HG03108 (cell line): ENCODE measurements around the gene CCDC30.

Experiments
- ATAC-seq: cut with Tn5 transposase; IDR thresholded peaks from one replicate; pipeline ENCODE4 v1.9.1; 2021; ENCODE audit warnings: moderate library complexity; ENCODE audit not compliant: unreplicated experiment

The CCDC30 gene

GRCh38 chr1:42462828-42463763, at the start of gene CCDC30:
TSS of gene CCDC30 (plus strand) at chr1:42463286. CDS start at chr1:42480552, 17,266 bp downstream.
- peak; percentile 99 for ATAC-seq

- no peak for ATAC-seq
These were observed 48.3 kb upstream of the CCDC30 start for GRCh38 chr1:42414551-42415496.

- ATAC-seq = no peak
These were observed 45.9 kb upstream of the CCDC30 start for GRCh38 chr1:42417166-42417565.

- ATAC-seq = no peak
These were observed 44.6 kb upstream of the CCDC30 start for GRCh38 chr1:42418516-42418915.

GRCh38 chr1:42419126-42419821, 43.8 kb upstream of the CCDC30 start:
- ATAC-seq = no peak

GRCh38 chr1:42420121-42420520, 43.0 kb upstream of the CCDC30 start:
- no peak for ATAC-seq

- no peak for ATAC-seq
These were observed 42.0 kb upstream of the CCDC30 start for GRCh38 chr1:42420911-42421585.

- ATAC-seq = no peak
These were observed 40.3 kb upstream of the CCDC30 start for GRCh38 chr1:42422737-42423136.

- no peak for ATAC-seq
These were observed 39.4 kb upstream of the CCDC30 start for GRCh38 chr1:42423681-42424080.

- no peak for ATAC-seq
These were observed 38.9 kb upstream of the CCDC30 start for GRCh38 chr1:42424201-42424600.

GRCh38 chr1:42427240-42427639, 35.8 kb upstream of the CCDC30 start:
- ATAC-seq = no peak

- ATAC-seq = no peak
These were observed 33.5 kb upstream of the CCDC30 start for GRCh38 chr1:42429603-42430002.

- ATAC-seq = no peak
These were observed 32.6 kb upstream of the CCDC30 start for GRCh38 chr1:42430286-42431135.

GRCh38 chr1:42431514-42431913, 31.6 kb upstream of the CCDC30 start:
- no peak for ATAC-seq

- no peak for ATAC-seq
These were observed 30.4 kb upstream of the CCDC30 start for GRCh38 chr1:42432714-42433113.

- ATAC-seq = no peak
These were observed 29.7 kb upstream of the CCDC30 start for GRCh38 chr1:42433369-42433768.

- no peak for ATAC-seq
These were observed 28.7 kb upstream of the CCDC30 start for GRCh38 chr1:42434340-42434739.

- no peak for ATAC-seq
These were observed 23.1 kb upstream of the CCDC30 start for GRCh38 chr1:42439940-42440339.

- no peak for ATAC-seq
These were observed 20.4 kb upstream of the CCDC30 start for GRCh38 chr1:42442662-42443061.
